ENCODE data around the gene PREPL. TPM values are rescaled to one million over a fixed set of nuclear protein-coding genes. Genes with fewer than 3 reads are reported as not detected.

The PREPL gene
- total RNA-seq, 1 donor from 2014 or later = 23.7 TPM

- peak; percentile 43 for TF ChIP-seq CTCF (IDR thresholded peaks at IDR 0.05; ENCODE audit: insufficient read depth, low read length, severe bottlenecking)
- no peaks in the 10 kb centered on the region for H3K27me3 ChIP-seq (ENCODE audit: control insufficient read depth, insufficient read depth, low read length)
- no peaks in the 10 kb centered on the region for H3K36me3 ChIP-seq (ENCODE audit: control insufficient read depth, insufficient read depth, low read length)
- no peak for FAIRE-seq
- H3K4me3 ChIP-seq (ENCODE audit: low read depth, low read length) = no peak overlapping the region
- peak; percentile 94 for DNase-seq (ENCODE audit: low read depth)
These were observed 69.7 kb downstream of the PREPL start for GRCh38 chr2:44291281-44292248.

- Histone ChIP-seq H3K27me3 (ENCODE audit: control insufficient read depth, insufficient read depth, low read length) (no peaks in the 10 kb centered on the region), H3K36me3 (ENCODE audit: control insufficient read depth, insufficient read depth, low read length) (no peaks in the 10 kb centered on the region), H3K4me3 (ENCODE audit: low read depth, low read length) (no peak overlapping the region)
- peak; percentile 56 for DNase-seq (ENCODE audit: low read depth)
- no peak for TF ChIP-seq CTCF (IDR thresholded peaks at IDR 0.05; ENCODE audit: insufficient read depth, low read length, severe bottlenecking)
- no peak for FAIRE-seq
These were observed 71.0 kb downstream of the PREPL start for GRCh38 chr2:44290261-44290660.

GRCh38 chr2:44286884-44287638, 74.2 kb downstream of the PREPL start:
- Histone ChIP-seq H3K27me3 (ENCODE audit: control insufficient read depth, insufficient read depth, low read length) (no peaks in the 10 kb centered on the region), H3K36me3 (ENCODE audit: control insufficient read depth, insufficient read depth, low read length) (no peaks in the 10 kb centered on the region), H3K4me3 (ENCODE audit: low read depth, low read length) (no peak overlapping the region)
- TF ChIP-seq CTCF (IDR thresholded peaks at IDR 0.05; ENCODE audit: insufficient read depth, low read length, severe bottlenecking) = no peak
- DNase-seq (ENCODE audit: low read depth) (no peak), FAIRE-seq (no peak)

GRCh38 chr2:44286119-44286883, 75.0 kb downstream of the PREPL start:
- Histone ChIP-seq H3K36me3 (ENCODE audit: control insufficient read depth, insufficient read depth, low read length) (no peaks in the 10 kb centered on the region), H3K27me3 (ENCODE audit: control insufficient read depth, insufficient read depth, low read length) (no peaks in the 10 kb centered on the region), H3K4me3 (ENCODE audit: low read depth, low read length) (no peak overlapping the region)
- no peak for DNase-seq (ENCODE audit: low read depth)
- no peak for TF ChIP-seq CTCF (IDR thresholded peaks at IDR 0.05; ENCODE audit: insufficient read depth, low read length, severe bottlenecking)
- FAIRE-seq = no peak

- no peaks in the 10 kb centered on the region for H3K36me3 ChIP-seq (ENCODE audit: control insufficient read depth, insufficient read depth, low read length)
- TF ChIP-seq CTCF (IDR thresholded peaks at IDR 0.05; ENCODE audit: insufficient read depth, low read length, severe bottlenecking) = no peak
- no peak for FAIRE-seq
These were observed 76.1 kb downstream of the PREPL start for GRCh38 chr2:44285174-44285573.

More at GRCh38 chr2:44285174-44285573, 76.1 kb downstream of the PREPL start:
- DNase-seq (ENCODE audit: low read depth) = no peak
- no peak overlapping the region for H3K4me3 ChIP-seq (ENCODE audit: low read depth, low read length)
- no peaks in the 10 kb centered on the region for H3K27me3 ChIP-seq (ENCODE audit: control insufficient read depth, insufficient read depth, low read length)
